C4-2B (cell line): Measurements from ENCODE around the gene IYD.

Source experiments
- ZFX ChIP-seq: fragments of 450-650 bp; IDR thresholded peaks from 2 replicates; pipeline ENCODE4 v1.6.1; 2017
- TF ChIP-seq, protein P1 (sequence below): fragments of 450-650 bp; conservative IDR thresholded peaks from 2 replicates; pipeline ENCODE4 v1.5.1; 2017; ENCODE audit warnings: mild to moderate bottlenecking

DNA sequence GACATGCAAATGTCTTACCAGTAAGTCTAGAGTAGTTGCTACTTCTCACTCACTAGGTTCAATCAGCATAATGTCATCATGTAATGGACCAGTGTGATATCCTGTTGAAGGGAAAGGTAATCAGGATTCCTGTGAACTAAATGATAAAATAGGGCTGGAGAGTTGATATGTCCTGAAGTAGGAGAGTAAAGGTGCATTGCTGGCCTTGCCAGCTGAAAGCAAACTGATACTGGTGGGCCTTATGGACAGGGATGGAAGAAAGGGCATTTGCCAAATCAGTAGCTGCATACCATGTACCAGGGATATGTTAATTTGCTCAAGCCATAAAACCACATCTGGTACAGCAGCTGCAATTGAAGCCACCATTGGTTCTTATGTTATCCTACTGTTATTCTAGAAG is 37.5 kb upstream of the IYD start:
- TF ChIP-seq, protein P1, sequence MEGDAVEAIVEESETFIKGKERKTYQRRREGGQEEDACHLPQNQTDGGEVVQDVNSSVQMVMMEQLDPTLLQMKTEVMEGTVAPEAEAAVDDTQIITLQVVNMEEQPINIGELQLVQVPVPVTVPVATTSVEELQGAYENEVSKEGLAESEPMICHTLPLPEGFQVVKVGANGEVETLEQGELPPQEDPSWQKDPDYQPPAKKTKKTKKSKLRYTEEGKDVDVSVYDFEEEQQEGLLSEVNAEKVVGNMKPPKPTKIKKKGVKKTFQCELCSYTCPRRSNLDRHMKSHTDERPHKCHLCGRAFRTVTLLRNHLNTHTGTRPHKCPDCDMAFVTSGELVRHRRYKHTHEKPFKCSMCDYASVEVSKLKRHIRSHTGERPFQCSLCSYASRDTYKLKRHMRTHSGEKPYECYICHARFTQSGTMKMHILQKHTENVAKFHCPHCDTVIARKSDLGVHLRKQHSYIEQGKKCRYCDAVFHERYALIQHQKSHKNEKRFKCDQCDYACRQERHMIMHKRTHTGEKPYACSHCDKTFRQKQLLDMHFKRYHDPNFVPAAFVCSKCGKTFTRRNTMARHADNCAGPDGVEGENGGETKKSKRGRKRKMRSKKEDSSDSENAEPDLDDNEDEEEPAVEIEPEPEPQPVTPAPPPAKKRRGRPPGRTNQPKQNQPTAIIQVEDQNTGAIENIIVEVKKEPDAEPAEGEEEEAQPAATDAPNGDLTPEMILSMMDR, result no peak
- no peak for TF ChIP-seq ZFX
